Omental fat pad (tissue), 4 donors: ENCODE data around the gene EPS15. TPM values are rescaled to one million over a fixed set of nuclear protein-coding genes. Genes with fewer than 3 reads are reported as not detected.

Source experiments
- ATAC-seq: fragments of 150-250 bp; one replicate; pipeline ENCODE4 v1.9.1; 2016; ENCODE audit warnings: mild to moderate bottlenecking, moderate library complexity; ENCODE audit not compliant: low FRiP score
- DNase-seq: peaks from one replicate; pipeline ENCODE4 v3.0.0-alpha.2; 2019; ENCODE audit warnings: low spot score
- total RNA-seq, 4 donors: library from RNA; depleted of rRNA; stranded (reverse); fragments of >200 nt; gene quantifications; one replicate each; pipeline ENCODE4 v1.1.0, GENCODE V29; 2016
- TF ChIP-seq, protein P1 (sequence below), 3 donors: fragments of 450-650 bp; IDR thresholded peaks; one replicate each; pipeline ENCODE4 v1.5.1; 2016 to 2017; ENCODE audit warnings: antibody characterized with exemption in 3 of 3, mild to moderate bottlenecking in 3 of 3, moderate library complexity in 2 of 3

EPS15 gene
- total RNA-seq, 4 donors from 2014 or later, result 83.1 to 186 (median 92.9) TPM

- DNase-seq, result no peak
- no peak for ATAC-seq
- TF ChIP-seq, protein P1, sequence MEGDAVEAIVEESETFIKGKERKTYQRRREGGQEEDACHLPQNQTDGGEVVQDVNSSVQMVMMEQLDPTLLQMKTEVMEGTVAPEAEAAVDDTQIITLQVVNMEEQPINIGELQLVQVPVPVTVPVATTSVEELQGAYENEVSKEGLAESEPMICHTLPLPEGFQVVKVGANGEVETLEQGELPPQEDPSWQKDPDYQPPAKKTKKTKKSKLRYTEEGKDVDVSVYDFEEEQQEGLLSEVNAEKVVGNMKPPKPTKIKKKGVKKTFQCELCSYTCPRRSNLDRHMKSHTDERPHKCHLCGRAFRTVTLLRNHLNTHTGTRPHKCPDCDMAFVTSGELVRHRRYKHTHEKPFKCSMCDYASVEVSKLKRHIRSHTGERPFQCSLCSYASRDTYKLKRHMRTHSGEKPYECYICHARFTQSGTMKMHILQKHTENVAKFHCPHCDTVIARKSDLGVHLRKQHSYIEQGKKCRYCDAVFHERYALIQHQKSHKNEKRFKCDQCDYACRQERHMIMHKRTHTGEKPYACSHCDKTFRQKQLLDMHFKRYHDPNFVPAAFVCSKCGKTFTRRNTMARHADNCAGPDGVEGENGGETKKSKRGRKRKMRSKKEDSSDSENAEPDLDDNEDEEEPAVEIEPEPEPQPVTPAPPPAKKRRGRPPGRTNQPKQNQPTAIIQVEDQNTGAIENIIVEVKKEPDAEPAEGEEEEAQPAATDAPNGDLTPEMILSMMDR (IDR thresholded peaks at IDR 0.05), result no peak
Observed at GRCh38 chr1:51515982-51516648, 3.0 kb downstream of the EPS15 start.

DNA sequence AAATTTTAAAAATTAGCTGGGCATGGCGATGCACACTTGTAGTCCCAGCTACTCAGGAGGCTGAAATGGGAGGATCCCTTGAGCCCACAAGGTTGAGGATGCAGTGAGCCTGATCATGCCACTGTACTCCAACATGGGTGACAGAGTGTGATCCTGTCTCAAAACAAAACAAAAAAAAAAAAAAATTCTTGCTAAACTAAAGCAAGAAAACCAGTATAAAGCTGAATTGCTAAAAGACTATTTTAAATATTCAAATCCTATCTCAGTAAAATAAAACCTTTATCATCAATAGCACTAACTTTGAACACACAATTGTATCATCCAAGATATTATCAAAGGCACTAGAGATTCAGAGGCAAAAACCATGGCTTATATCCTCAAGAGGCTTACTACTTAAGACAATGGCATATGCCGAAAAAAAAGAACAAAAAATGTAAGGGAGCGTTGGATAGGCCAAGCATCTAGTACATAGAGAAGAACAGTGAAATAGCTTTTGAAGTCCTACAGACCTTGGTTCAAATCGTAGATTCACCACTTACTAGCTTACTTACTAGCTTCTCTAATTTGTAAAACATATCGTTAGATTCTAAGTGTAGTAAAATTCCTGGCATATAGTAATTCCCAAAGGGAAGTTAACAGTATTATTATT is 3.6 kb downstream of the EPS15 start:
- ATAC-seq, result no peak
- no peak for DNase-seq
- TF ChIP-seq, protein P1 (IDR thresholded peaks at IDR 0.05), result no peak

- TF ChIP-seq, protein P1 (IDR thresholded peaks at IDR 0.05), result no peak
- no peak for DNase-seq
- no peak for ATAC-seq
Observed at GRCh38 chr1:51514733-51515132, 4.3 kb downstream of the EPS15 start.

DNA sequence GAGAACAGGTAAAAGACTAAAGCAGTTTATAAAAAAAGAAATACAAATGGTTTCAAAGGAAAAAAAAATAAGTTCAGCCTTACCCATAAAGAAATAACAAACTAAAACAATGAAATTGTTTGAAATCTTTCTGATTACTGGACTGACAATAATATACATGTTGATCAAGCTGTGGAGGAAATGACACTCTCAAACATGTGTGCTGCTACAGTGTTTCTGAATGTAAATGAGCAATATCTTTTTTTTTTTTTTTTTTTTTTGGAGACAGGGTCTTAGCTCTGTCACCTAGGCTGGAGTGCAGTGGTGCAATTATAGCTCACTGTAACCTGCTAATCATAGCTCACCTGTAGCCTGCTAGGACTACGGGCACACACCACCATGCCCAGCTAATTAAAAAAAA is 6.5 kb downstream of the EPS15 start:
- DNase-seq, result no peak
- ATAC-seq, result no peak
- TF ChIP-seq, protein P1 (IDR thresholded peaks at IDR 0.05), result no peak

- ATAC-seq, result no peak
- TF ChIP-seq, protein P1 (IDR thresholded peaks at IDR 0.05), result no peak
Observed at GRCh38 chr1:51512120-51512519, 6.9 kb downstream of the EPS15 start.

DNA sequence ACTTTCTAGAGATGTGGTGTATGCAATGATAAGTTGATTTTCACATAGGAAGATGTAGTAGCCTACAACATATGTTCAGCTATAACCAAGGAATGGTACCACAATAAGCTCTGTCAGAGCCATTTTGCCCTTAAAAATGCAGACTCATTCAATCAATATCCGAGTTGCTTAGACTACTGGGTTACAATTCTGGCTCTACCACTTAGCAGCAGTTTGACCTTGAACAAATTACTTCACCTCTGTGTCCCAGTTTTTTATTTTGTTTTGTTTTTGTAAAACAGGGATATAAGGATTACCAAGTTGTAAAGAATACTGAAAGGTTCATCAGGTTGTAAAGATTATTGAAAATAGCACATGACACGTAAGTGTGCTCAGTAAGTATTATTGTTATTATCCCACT is 9.3 kb downstream of the EPS15 start:
- ATAC-seq, result no peak
- DNase-seq, result no peak
- TF ChIP-seq, protein P1 (IDR thresholded peaks at IDR 0.05), result no peak

More at GRCh38 chr1:51512120-51512519, 6.9 kb downstream of the EPS15 start:
- no peak for DNase-seq

GRCh38 chr1:51506537-51506936 is 12.5 kb downstream of the EPS15 start:
- DNase-seq (no peak), ATAC-seq (no peak)
- TF ChIP-seq, protein P1 (IDR thresholded peaks at IDR 0.05), result no peak
